PC-3 (cell line): ENCODE data around the gene LXN. TPM values are rescaled to one million over a fixed set of nuclear protein-coding genes. Genes with fewer than 3 reads are reported as not detected.

Experiments
- ATAC-seq: fragments of 200-7000 bp; cut with Tn5 transposase; 2 replicates; pipeline ENCODE4 v1.9.1; 2020; ENCODE audit warnings: mild to moderate bottlenecking, moderate library complexity
- BruUV-seq: library from RNA; stranded (reverse); fragments of 400-500 nt; replicated peaks from 2 replicates; lab custom pipeline; 2021; lab: Mats Ljungman, UMichigan
- CTCF ChIA-PET: fragments of 300-600 bp; sonication (Branson Sonifier 250); formaldehyde crosslinking; loops from one replicate; lab custom pipeline; 2022; ENCODE audit warnings: antibody characterized with exemption; lab: Charles Lee
- POLR2A ChIA-PET: fragments of 300-600 bp; sonication (Branson Sonifier 250); formaldehyde crosslinking; loops from one replicate; lab custom pipeline; 2022; ENCODE audit warnings: antibody characterized with exemption; ENCODE audit not compliant: unreplicated experiment; lab: Charles Lee
- DNase-seq: peaks from one replicate; pipeline ENCODE4 v3.0.0-alpha.2; 2015
- H2AFZ ChIP-seq: fragments of 300-600 bp; sonication (generic); 2 replicates; pipeline ENCODE4 v1.6.0; 2016; ENCODE audit warnings: antibody characterized with exemption, low read length
- H3F3A ChIP-seq: fragments of 300-600 bp; sonication (generic); one replicate; pipeline ENCODE4 v1.6.0; 2017; ENCODE audit warnings: antibody characterized with exemption, low read length, control low read depth, mild to moderate bottlenecking; ENCODE audit not compliant: unreplicated experiment
- H3K27ac ChIP-seq: fragments of 300-600 bp; sonication (generic); 2 replicates; pipeline ENCODE4 v1.5.1; 2016; ENCODE audit warnings: mild to moderate bottlenecking, low read length
- H3K27me3 ChIP-seq: fragments of 300-600 bp; sonication (generic); 2 replicates; pipeline ENCODE4 v1.6.1; 2016; ENCODE audit warnings: low read length, mixed read lengths
- H3K36me3 ChIP-seq: fragments of 300-600 bp; sonication (generic); 2 replicates; pipeline ENCODE4 v1.6.1; 2016; ENCODE audit warnings: low read depth, mixed run types, low read length, mixed read lengths
- H3K4me1 ChIP-seq: fragments of 300-600 bp; sonication (generic); 2 replicates; pipeline ENCODE4 v1.5.1; 2016; ENCODE audit warnings: low read length; ENCODE audit not compliant: insufficient read depth
- H3K4me2 ChIP-seq: fragments of 300-600 bp; sonication (generic); 2 replicates; pipeline ENCODE4 v1.6.0; 2016; ENCODE audit warnings: low read length
- H3K4me3 ChIP-seq: fragments of 300-600 bp; sonication (generic); 2 replicates; pipeline ENCODE4 v1.5.1; 2016; ENCODE audit warnings: mild to moderate bottlenecking, low read length, mixed read lengths
- H3K79me2 ChIP-seq: fragments of 300-600 bp; sonication (generic); 2 replicates; pipeline ENCODE4 v1.6.1; 2017; ENCODE audit warnings: low read length, mixed read lengths
- H3K9ac ChIP-seq: fragments of 300-600 bp; sonication (generic); 2 replicates; pipeline ENCODE4 v1.6.0; 2016; ENCODE audit warnings: mild to moderate bottlenecking, low read length
- H3K9me2 ChIP-seq: fragments of 300-600 bp; sonication (generic); replicated peaks from 2 replicates; pipeline ENCODE4 v1.6.1; 2016; ENCODE audit warnings: mixed run types, low read length, mixed read lengths
- H3K9me3 ChIP-seq: fragments of 300-600 bp; sonication (generic); 2 replicates; pipeline ENCODE4 v1.6.1; 2016; ENCODE audit warnings: low read length, mixed read lengths
- H4K20me1 ChIP-seq: fragments of 300-600 bp; sonication (generic); 2 replicates; pipeline ENCODE4 v1.6.1; 2016; ENCODE audit warnings: low read length, mixed read lengths
- CTCF ChIP-seq: fragments of 300-600 bp; sonication (generic); conservative IDR thresholded peaks from 2 replicates; pipeline ENCODE4 v1.5.1; 2017; ENCODE audit warnings: antibody characterized with exemption, low read depth, mild to moderate bottlenecking, low read length
- EZH2 ChIP-seq: fragments of 300-600 bp; sonication (generic); IDR thresholded peaks from one replicate; pipeline ENCODE4 v1.6.1; 2017; ENCODE audit warnings: antibody characterized with exemption, mild to moderate bottlenecking, low read length; ENCODE audit not compliant: unreplicated experiment
- EZH2phosphoT487 ChIP-seq: fragments of 300-600 bp; sonication (generic); IDR thresholded peaks from 2 replicates; pipeline ENCODE4 v1.6.1; 2018; ENCODE audit warnings: mild to moderate bottlenecking, antibody characterized with exemption, low read length, borderline replicate concordance
- intact Hi-C: fragments of 100-400 bp; cut with micrococcal nuclease; formaldehyde crosslinking; loops from 2 replicates; pipeline ENCODE4 v1.9.0; 2023
- total RNA-seq: library from RNA; depleted of rRNA; stranded (reverse); fragments of >200 nt; gene quantifications from 2 replicates; pipeline ENCODE4 v1.2.3, GENCODE V29; 2014

Gene LXN
- total RNA-seq, 1 experiment from 2014 or later: 471 TPM

- H3K27me3 ChIP-seq: no peaks in the 10 kb centered on the region
- H3K9me3 ChIP-seq: no peaks in the 10 kb centered on the region
- TF ChIP-seq EZH2: no peak
- no peak for TF ChIP-seq EZH2phosphoT487
- no peak for TF ChIP-seq CTCF
- BruUV-seq: no TSS peak
- CTCF ChIA-PET: no interaction called here
- no peak overlapping the region for H2AFZ ChIP-seq
- H3K36me3 ChIP-seq: peaks cover 70% of the 10 kb centered on the region
- 0 out of 2 replicates have a peak, but pooled peaks cover 7% of the 10 kb centered on the region for H3K4me1 ChIP-seq
- peaks cover 12% of the 10 kb centered on the region for H3K79me2 ChIP-seq
- H3K4me3 ChIP-seq: no peak overlapping the region
- no peak for DNase-seq
- H3K9ac ChIP-seq: no peak overlapping the region
- H3K27ac ChIP-seq: peak overlapping the region; percentile 14; the same call in 1 of the 2 replicates
- no peak overlapping the region for H3K4me2 ChIP-seq
- ATAC-seq: no peak
- H4K20me1 ChIP-seq: no peaks in the 10 kb centered on the region
- intact Hi-C loops: no loop called here
- POLR2A ChIA-PET: no interaction called here
- H3K9me2 ChIP-seq: no peaks in the 10 kb centered on the region
- peaks cover 6% of the 10 kb centered on the region for H3F3A ChIP-seq
Observed at GRCh38 chr3:158663246-158663645, 9.2 kb downstream of the LXN start.

- no peaks in the 10 kb centered on the region for H3K27me3 ChIP-seq
- intact Hi-C loops: no loop called here
- no peak overlapping the region for H3K4me2 ChIP-seq
- BruUV-seq: no TSS peak
- H3K4me3 ChIP-seq: no peak overlapping the region
- H2AFZ ChIP-seq: no peak overlapping the region
- no peak overlapping the region for H3K9ac ChIP-seq
- 0 out of 2 replicates have a peak, but pooled peaks cover 2% of the 10 kb centered on the region for H3K4me1 ChIP-seq
- H4K20me1 ChIP-seq: no peaks in the 10 kb centered on the region
- H3K9me2 ChIP-seq: no peaks in the 10 kb centered on the region
- ChIA-PET POLR2A (no interaction called here), CTCF (interaction anchor here (2.0 kb wide), 1 partner anchor 67 kb away, joined by 13 read pairs; no protein-coding TSS in a partner anchor)
- DNase-seq (no peak), ATAC-seq (no peak)
- no peaks in the 10 kb centered on the region; the same call in 1 of the 2 replicates for H3K79me2 ChIP-seq
- no peak overlapping the region for H3K27ac ChIP-seq
- H3K9me3 ChIP-seq: no peaks in the 10 kb centered on the region
- TF ChIP-seq CTCF: no peak
- TF ChIP-seq EZH2phosphoT487: no peak
- TF ChIP-seq EZH2: no peak
- peaks cover 6% of the 10 kb centered on the region for H3F3A ChIP-seq
- peaks cover 53% of the 10 kb centered on the region for H3K36me3 ChIP-seq
Observed at GRCh38 chr3:158660711-158661110, 11.7 kb downstream of the LXN start.

GRCh38 chr3:158659454-158660237 is 12.8 kb downstream of the LXN start:
- H3K79me2 ChIP-seq: no peaks in the 10 kb centered on the region
- H3K4me1 ChIP-seq: 0 out of 2 replicates have a peak, but pooled peaks cover 2% of the 10 kb centered on the region
- no peaks in the 10 kb centered on the region for H4K20me1 ChIP-seq
- no peak overlapping the region for H3K4me3 ChIP-seq
- H3K9me2 ChIP-seq: no peaks in the 10 kb centered on the region
- ChIA-PET CTCF (interaction anchor here (0.6 to 2.0 kb wide), 9 partner anchors 8 to 134 kb away, joined by 3 to 13 read pairs (median 4); no protein-coding TSS in a partner anchor), POLR2A (interaction anchor here (0.7 kb wide), 1 partner anchor 17 kb away, joined by 3 read pairs; no protein-coding TSS in a partner anchor)
- intact Hi-C loops: loop anchor here (1.0 to 2.0 kb wide), 3 partner anchors 63 to 130 kb away; no protein-coding TSS in a partner anchor
- BruUV-seq: no TSS peak
- peaks cover 6% of the 10 kb centered on the region for H3F3A ChIP-seq
- peaks cover 48% of the 10 kb centered on the region for H3K36me3 ChIP-seq
- ATAC-seq (peak; percentile 65), DNase-seq (peak; percentile 70)
- no peaks in the 10 kb centered on the region for H3K9me3 ChIP-seq
- H3K9ac ChIP-seq: no peak overlapping the region
- no peaks in the 10 kb centered on the region for H3K27me3 ChIP-seq
- H3K4me2 ChIP-seq: no peak overlapping the region
- H2AFZ ChIP-seq: no peak overlapping the region
- TF ChIP-seq EZH2 (no peak), CTCF (peak; percentile 73), EZH2phosphoT487 (no peak)
- peak overlapping the region; percentile 49 for H3K27ac ChIP-seq
